H9 (cell line): ENCODE measurements around the gene EVX2. TPM values are rescaled to one million over a fixed set of nuclear protein-coding genes. Genes with fewer than 3 reads are reported as not detected.

ENCODE experiments used
- DNase-seq: peaks from one replicate; pipeline ENCODE4 v3.0.0-alpha.2; 2017
- H2AFZ ChIP-seq: one replicate; pipeline ENCODE4 v1.6.1; 2013; ENCODE audit warnings: mild to moderate bottlenecking, low read length, control low read depth, moderate library complexity
- H2AK5ac ChIP-seq: 2 replicates; pipeline ENCODE4 v1.6.1; 2013; ENCODE audit warnings: low read length, control low read depth, mixed read lengths; ENCODE audit not compliant: insufficient read length
- H2BK120ac ChIP-seq: one replicate; pipeline ENCODE4 v1.6.1; 2013; ENCODE audit warnings: low read depth, mild to moderate bottlenecking, low read length, control low read depth, inconsistent platforms; ENCODE audit not compliant: poor library complexity, severe bottlenecking
- H2BK12ac ChIP-seq: 2 replicates; pipeline ENCODE4 v1.6.1; 2013; ENCODE audit warnings: low read length, control low read depth, mixed read lengths, low read depth; ENCODE audit not compliant: insufficient read length
- H2BK15ac ChIP-seq: 2 replicates; pipeline ENCODE4 v1.6.1; 2013; ENCODE audit warnings: low read depth, low read length, control low read depth
- H2BK20ac ChIP-seq: one replicate; pipeline ENCODE4 v1.6.1; 2013; ENCODE audit warnings: low read depth, mild to moderate bottlenecking, low read length, control low read depth, inconsistent platforms; ENCODE audit not compliant: poor library complexity, severe bottlenecking
- H2BK5ac ChIP-seq: 2 replicates; pipeline ENCODE4 v1.6.1; 2013; ENCODE audit warnings: low read length, control low read depth, mixed read lengths; ENCODE audit not compliant: insufficient read length
- H3K14ac ChIP-seq: 2 replicates; pipeline ENCODE4 v1.6.1; 2013; ENCODE audit warnings: low read length, control low read depth; ENCODE audit not compliant: insufficient read depth
- H3K18ac ChIP-seq: 2 replicates; pipeline ENCODE4 v1.6.1; 2013; ENCODE audit warnings: low read depth, mild to moderate bottlenecking, mixed read lengths, low read length, control low read depth; ENCODE audit not compliant: insufficient read length
- H3K23ac ChIP-seq: 2 replicates; pipeline ENCODE4 v1.6.1; 2013; ENCODE audit warnings: low read length, control low read depth, mixed read lengths, low read depth; ENCODE audit not compliant: insufficient read length
- H3K23me2 ChIP-seq: 2 replicates; pipeline ENCODE4 v1.6.1; 2013; ENCODE audit warnings: low read depth, mild to moderate bottlenecking, mixed read lengths, low read length, control low read depth; ENCODE audit not compliant: insufficient read length, poor library complexity, severe bottlenecking
- H3K27ac ChIP-seq: 2 replicates; pipeline ENCODE4 v1.5.1; 2013; ENCODE audit warnings: low read length, control low read depth, mixed read lengths, low read depth; ENCODE audit not compliant: insufficient read length
- H3K27me3 ChIP-seq: 2 replicates; pipeline ENCODE4 v1.6.1; 2013; ENCODE audit warnings: low read length, control low read depth, inconsistent platforms; ENCODE audit not compliant: insufficient read depth
- H3K4ac ChIP-seq: 2 replicates; pipeline ENCODE4 v1.6.1; 2013; ENCODE audit warnings: low read depth, mild to moderate bottlenecking, control low read depth, inconsistent platforms, low read length, moderate library complexity
- H3K4me1 ChIP-seq: 2 replicates; pipeline ENCODE4 v1.6.1; 2013; ENCODE audit warnings: low read length, control low read depth, inconsistent platforms; ENCODE audit not compliant: insufficient read depth
- H3K4me2 ChIP-seq: 2 replicates; pipeline ENCODE4 v1.6.1; 2013; ENCODE audit warnings: low read length, control low read depth, mixed read lengths; ENCODE audit not compliant: insufficient read length, insufficient read depth
- H3K56ac ChIP-seq: 2 replicates; pipeline ENCODE4 v1.6.1; 2013; ENCODE audit warnings: low read depth, mild to moderate bottlenecking, mixed read lengths, low read length, control low read depth; ENCODE audit not compliant: insufficient read length
- H3K79me1 ChIP-seq: 2 replicates; pipeline ENCODE4 v1.6.1; 2013; ENCODE audit warnings: low read depth, mild to moderate bottlenecking, moderate library complexity, low read length, control low read depth, inconsistent platforms; ENCODE audit not compliant: insufficient read depth, poor library complexity, severe bottlenecking
- H3K79me2 ChIP-seq: 2 replicates; pipeline ENCODE4 v1.6.1; 2013; ENCODE audit warnings: low read length, control low read depth, inconsistent platforms; ENCODE audit not compliant: insufficient read depth
- H3K9ac ChIP-seq: 2 replicates; pipeline ENCODE4 v1.6.1; 2013; ENCODE audit warnings: low read length, control low read depth, mixed read lengths; ENCODE audit not compliant: insufficient read length; ENCODE audit errors: extremely low read depth
- H3K9me3 ChIP-seq: one replicate; pipeline ENCODE4 v1.6.1; 2013; ENCODE audit warnings: low read depth, low read length, inconsistent platforms; ENCODE audit not compliant: control insufficient read depth
- H3T11ph ChIP-seq: one replicate; pipeline ENCODE4 v1.6.1; 2013; ENCODE audit warnings: mild to moderate bottlenecking, low read length, control low read depth, inconsistent platforms
- H4K20me1 ChIP-seq: one replicate; pipeline ENCODE4 v1.6.1; 2013; ENCODE audit not compliant: control insufficient read depth, insufficient read length, insufficient read depth
- H4K5ac ChIP-seq: 2 replicates; pipeline ENCODE4 v1.6.1; 2013; ENCODE audit warnings: low read depth, mild to moderate bottlenecking, mixed read lengths, low read length, control low read depth; ENCODE audit not compliant: insufficient read length
- H4K8ac ChIP-seq: replicated peaks from 2 replicates; pipeline ENCODE4 v1.6.1; 2013; ENCODE audit warnings: low read length, control low read depth, mixed read lengths, low read depth; ENCODE audit not compliant: insufficient read length
- H4K91ac ChIP-seq: 2 replicates; pipeline ENCODE4 v1.6.1; 2013; ENCODE audit warnings: low read depth, mild to moderate bottlenecking, moderate library complexity, mixed read lengths, low read length, control low read depth; ENCODE audit not compliant: insufficient read length
- H3K27ac Mint-ChIP-seq, 3 experiments: 2 replicates in 2 of 3; 3 replicates in 1 of 3; pipeline ENCODE4 v1.8.0; 2020 to 2021; ENCODE audit warnings: mixed read lengths in 3 of 3, mild to moderate bottlenecking in 1 of 3, moderate library complexity in 1 of 3
- H3K27me3 Mint-ChIP-seq: 2 replicates; pipeline ENCODE4 v1.8.0; 2021; ENCODE audit warnings: low read depth, mild to moderate bottlenecking, moderate library complexity, mixed read lengths
- H3K36me3 Mint-ChIP-seq, 3 experiments: 2 replicates in 2 of 3; 3 replicates in 1 of 3; pipeline ENCODE4 v1.8.0; 2020 to 2021; ENCODE audit warnings: low read depth in 3 of 3, mixed read lengths in 3 of 3; ENCODE audit not compliant: insufficient read depth in 1 of 3
- H3K4me1 Mint-ChIP-seq, 2 experiments: 2 replicates each; pipeline ENCODE4 v1.8.0; 2020; ENCODE audit warnings: mixed read lengths in 2 of 2
- H3K4me3 Mint-ChIP-seq, 2 experiments: 2 replicates in 1 of 2; 3 replicates in 1 of 2; pipeline ENCODE4 v1.8.0; 2020 to 2021; ENCODE audit warnings: mild to moderate bottlenecking in 2 of 2, mixed read lengths in 2 of 2, moderate library complexity in 1 of 2
- H3K9me3 Mint-ChIP-seq, 2 experiments: 2 replicates in 1 of 2; 3 replicates in 1 of 2; pipeline ENCODE4 v1.8.0; 2020; ENCODE audit warnings: mild to moderate bottlenecking in 2 of 2, mixed read lengths in 2 of 2, moderate library complexity in 1 of 2
- WGBS: extraction: QIAGEN DNeasy Blood & Tissue Kit; methylation state at CpG from one replicate; pipeline ENCODE4 v1.1.7; 2013; ENCODE audit warnings: missing lambda C conversion rate, low lambda C conversion rate, mixed read lengths; ENCODE audit not compliant: insufficient read length; ENCODE audit errors: extremely low coverage; 5-methylcytosine and 5-hydroxymethylcytosine counted together
- total RNA-seq: library from RNA; stranded (reverse); gene quantifications from 2 replicates; pipeline ENCODE4 v1.2.1, GENCODE V29; 2021
- TF ChIP-seq, protein P1 (sequence below): fragments of 200-600 bp; sonication (generic); conservative IDR thresholded peaks from 3 replicates; pipeline ENCODE4 v1.8.0; 2021; ENCODE audit warnings: antibody characterized with exemption, mild to moderate bottlenecking

The EVX2 gene
- total RNA-seq, 1 experiment from 2014 or later: not detected

- Mint-ChIP-seq H3K36me3 (no peaks in the 10 kb centered on the region; a peak in 1 of 7 replicates), H3K4me3 (no peak overlapping the region), H3K27me3 (peaks cover 21% of the 10 kb centered on the region), H3K27ac (no peak overlapping the region), H3K4me1 (no peaks in the 10 kb centered on the region), H3K9me3 (peaks cover 2 to 8% of the 10 kb centered on the region in 2 experiments; a peak in 2 of 5 replicates)
- no peak overlapping the region for H3K9ac ChIP-seq
- H2AFZ ChIP-seq: no peak overlapping the region
- no peak overlapping the region for H4K5ac ChIP-seq
- H4K8ac ChIP-seq: no peak overlapping the region
- DNase-seq: no peak
- H3K56ac ChIP-seq: no peak overlapping the region
- no peak overlapping the region for H2AK5ac ChIP-seq
- no peak overlapping the region for H3K4me2 ChIP-seq
- no peak overlapping the region for H2BK5ac ChIP-seq
- H3T11ph ChIP-seq: no peak overlapping the region
- H3K23me2 ChIP-seq: no peaks in the 10 kb centered on the region
- no peaks in the 10 kb centered on the region for H3K4me1 ChIP-seq
- H3K27ac ChIP-seq: no peak overlapping the region
- no CpG with 5 or more reads among the region's 3 CpGs for WGBS
- H3K18ac ChIP-seq: no peak overlapping the region
- H4K91ac ChIP-seq: no peak overlapping the region
- no peak overlapping the region for H3K14ac ChIP-seq
- H3K9me3 ChIP-seq: no peaks in the 10 kb centered on the region
- H3K23ac ChIP-seq: no peak overlapping the region
- TF ChIP-seq, protein P1, sequence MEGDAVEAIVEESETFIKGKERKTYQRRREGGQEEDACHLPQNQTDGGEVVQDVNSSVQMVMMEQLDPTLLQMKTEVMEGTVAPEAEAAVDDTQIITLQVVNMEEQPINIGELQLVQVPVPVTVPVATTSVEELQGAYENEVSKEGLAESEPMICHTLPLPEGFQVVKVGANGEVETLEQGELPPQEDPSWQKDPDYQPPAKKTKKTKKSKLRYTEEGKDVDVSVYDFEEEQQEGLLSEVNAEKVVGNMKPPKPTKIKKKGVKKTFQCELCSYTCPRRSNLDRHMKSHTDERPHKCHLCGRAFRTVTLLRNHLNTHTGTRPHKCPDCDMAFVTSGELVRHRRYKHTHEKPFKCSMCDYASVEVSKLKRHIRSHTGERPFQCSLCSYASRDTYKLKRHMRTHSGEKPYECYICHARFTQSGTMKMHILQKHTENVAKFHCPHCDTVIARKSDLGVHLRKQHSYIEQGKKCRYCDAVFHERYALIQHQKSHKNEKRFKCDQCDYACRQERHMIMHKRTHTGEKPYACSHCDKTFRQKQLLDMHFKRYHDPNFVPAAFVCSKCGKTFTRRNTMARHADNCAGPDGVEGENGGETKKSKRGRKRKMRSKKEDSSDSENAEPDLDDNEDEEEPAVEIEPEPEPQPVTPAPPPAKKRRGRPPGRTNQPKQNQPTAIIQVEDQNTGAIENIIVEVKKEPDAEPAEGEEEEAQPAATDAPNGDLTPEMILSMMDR: no peak
- no peak overlapping the region for H2BK20ac ChIP-seq
- H4K20me1 ChIP-seq: no peaks in the 10 kb centered on the region
- no peaks in the 10 kb centered on the region for H3K79me2 ChIP-seq
- no peak overlapping the region for H2BK15ac ChIP-seq
- H3K79me1 ChIP-seq: no peaks in the 10 kb centered on the region
- no peak overlapping the region for H2BK120ac ChIP-seq
- no peak overlapping the region for H2BK12ac ChIP-seq
- no peak overlapping the region for H3K4ac ChIP-seq
- no peaks in the 10 kb centered on the region for H3K27me3 ChIP-seq
Measured at GRCh38 chr2:176039375-176039774, 44.4 kb downstream of the EVX2 start.
